WTC11 (cell line): Measurements from ENCODE around the gene CAGE1. TPM values are rescaled to one million over a fixed set of nuclear protein-coding genes. Genes with fewer than 3 reads are reported as not detected.

Experiments
- ATAC-seq: fragments of 200-7000 bp; cut with Tn5 transposase; 2 replicates; pipeline ENCODE4 v1.10.0; 2021; ENCODE audit warnings: mild to moderate bottlenecking, moderate library complexity
- CTCF ChIA-PET: fragments of 300-600 bp; sonication (Branson Sonifier 250); formaldehyde crosslinking; loops from one replicate; lab custom pipeline; 2021; ENCODE audit warnings: antibody characterized with exemption; lab: Charles Lee
- POLR2A ChIA-PET: fragments of 350-600 bp; sonication (Branson Sonifier 250); formaldehyde crosslinking; loops from one replicate; lab custom pipeline; 2021; ENCODE audit warnings: antibody characterized with exemption; lab: Charles Lee
- DNase-seq: peaks from one replicate; pipeline ENCODE4 v3.0.0; 2021; ENCODE audit warnings: low spot score
- H3K27ac Mint-ChIP-seq: 2 replicates; pipeline ENCODE4 v1.8.0; 2021; ENCODE audit warnings: mixed read lengths
- H3K27me3 Mint-ChIP-seq: 2 replicates; pipeline ENCODE4 v1.8.0; 2021; ENCODE audit warnings: low read depth, mild to moderate bottlenecking, moderate library complexity, mixed read lengths
- H3K36me3 Mint-ChIP-seq: 2 replicates; pipeline ENCODE4 v1.8.0; 2021; ENCODE audit warnings: mixed read lengths
- H3K4me1 Mint-ChIP-seq: 2 replicates; pipeline ENCODE4 v1.8.0; 2022; ENCODE audit warnings: mixed read lengths
- H3K4me3 Mint-ChIP-seq: 2 replicates; pipeline ENCODE4 v1.8.0; 2021; ENCODE audit warnings: mild to moderate bottlenecking, moderate library complexity, mixed read lengths
- H3K9me3 Mint-ChIP-seq: 2 replicates; pipeline ENCODE4 v1.8.0; 2021; ENCODE audit warnings: mixed read lengths
- ATF1 ChIP-seq: sonication (generic); formaldehyde crosslinking; IDR thresholded peaks from 2 replicates; pipeline ENCODE4 v1.8.1; 2023; ENCODE audit warnings: mild to moderate bottlenecking, moderate library complexity, missing genetic modification reagents
- ATF6 ChIP-seq: sonication (generic); formaldehyde crosslinking; IDR thresholded peaks from 2 replicates; pipeline ENCODE4 v1.8.1; 2023; ENCODE audit warnings: mild to moderate bottlenecking, missing genetic modification reagents
- CDX4 ChIP-seq: fragments of 250-450 bp; sonication (Bioruptor Pico); IDR thresholded peaks from 2 replicates; pipeline ENCODE4 v1.9.0; 2021; ENCODE audit warnings: moderate library complexity, mild to moderate bottlenecking, inconsistent platforms, borderline replicate concordance
- CREB1 ChIP-seq: sonication (generic); formaldehyde crosslinking; IDR thresholded peaks from 2 replicates; pipeline ENCODE4 v1.8.0; 2023; ENCODE audit warnings: mild to moderate bottlenecking, missing genetic modification reagents
- CREM ChIP-seq: sonication (generic); formaldehyde crosslinking; IDR thresholded peaks from 2 replicates; pipeline ENCODE4 v1.8.1; 2022; ENCODE audit warnings: mild to moderate bottlenecking, missing genetic modification reagents, moderate library complexity
- FOXJ3 ChIP-seq: sonication (generic); formaldehyde crosslinking; IDR thresholded peaks from 2 replicates; pipeline ENCODE4 v1.9.0; 2021; ENCODE audit warnings: missing genetic modification reagents, mild to moderate bottlenecking, borderline replicate concordance
- JAZF1 ChIP-seq: fragments of 250-450 bp; sonication (Bioruptor Pico); IDR thresholded peaks from 2 replicates; pipeline ENCODE4 v1.9.0; 2021; ENCODE audit warnings: moderate library complexity, mild to moderate bottlenecking, inconsistent platforms
- KAT7 ChIP-seq: sonication (generic); formaldehyde crosslinking; IDR thresholded peaks from 2 replicates; pipeline ENCODE4 v1.8.1; 2023; ENCODE audit warnings: missing genetic modification reagents, mild to moderate bottlenecking, borderline replicate concordance
- NR2C2 ChIP-seq: sonication (generic); formaldehyde crosslinking; IDR thresholded peaks from 2 replicates; pipeline ENCODE4 v1.8.0; 2022; ENCODE audit warnings: mild to moderate bottlenecking, missing genetic modification reagents
- OVOL2 ChIP-seq: fragments of 250-450 bp; sonication (Bioruptor Pico); IDR thresholded peaks from 2 replicates; pipeline ENCODE4 v1.9.0; 2021; ENCODE audit warnings: mild to moderate bottlenecking, borderline replicate concordance
- PREB ChIP-seq: sonication (generic); formaldehyde crosslinking; IDR thresholded peaks from 2 replicates; pipeline ENCODE4 v1.8.1; 2022; ENCODE audit warnings: mild to moderate bottlenecking, missing genetic modification reagents, moderate library complexity, borderline replicate concordance
- RELA ChIP-seq: sonication (generic); formaldehyde crosslinking; IDR thresholded peaks from 2 replicates; pipeline ENCODE4 v1.8.1; 2022; ENCODE audit warnings: missing genetic modification reagents, mild to moderate bottlenecking, borderline replicate concordance
- RORB ChIP-seq: fragments of 250-450 bp; sonication (Bioruptor Pico); IDR thresholded peaks from 2 replicates; pipeline ENCODE4 v1.9.0; 2021; ENCODE audit warnings: mild to moderate bottlenecking
- SOX15 ChIP-seq: fragments of 250-450 bp; sonication (Bioruptor Pico); IDR thresholded peaks from 2 replicates; pipeline ENCODE4 v1.9.0; 2021; ENCODE audit warnings: mild to moderate bottlenecking
- SP1 ChIP-seq: sonication (generic); formaldehyde crosslinking; conservative IDR thresholded peaks from 2 replicates; pipeline ENCODE4 v1.8.1; 2022; ENCODE audit warnings: missing genetic modification reagents
- TCF7 ChIP-seq: sonication (generic); formaldehyde crosslinking; IDR thresholded peaks from 2 replicates; pipeline ENCODE4 v1.8.0; 2022; ENCODE audit warnings: mild to moderate bottlenecking, low read depth, missing genetic modification reagents, moderate library complexity
- TP53 ChIP-seq: sonication (generic); formaldehyde crosslinking; IDR thresholded peaks from 2 replicates; pipeline ENCODE4 v1.8.1; 2023; ENCODE audit warnings: mild to moderate bottlenecking, missing genetic modification reagents
- ZMAT4 ChIP-seq: fragments of 250-450 bp; sonication (Bioruptor Pico); IDR thresholded peaks from 2 replicates; pipeline ENCODE4 v1.9.0; 2021; ENCODE audit warnings: mild to moderate bottlenecking
- ZNF396 ChIP-seq: fragments of 250-450 bp; sonication (Bioruptor Pico); IDR thresholded peaks from 2 replicates; pipeline ENCODE4 v1.8.0; 2021; ENCODE audit warnings: mild to moderate bottlenecking, moderate library complexity, borderline replicate concordance
- ZNF425 ChIP-seq: fragments of 250-450 bp; sonication (Bioruptor Pico); conservative IDR thresholded peaks from 2 replicates; pipeline ENCODE4 v1.9.0; 2021; ENCODE audit warnings: mild to moderate bottlenecking
- ZNF671 ChIP-seq: fragments of 250-450 bp; sonication (Bioruptor Pico); IDR thresholded peaks from 2 replicates; pipeline ENCODE4 v1.8.0; 2021; ENCODE audit warnings: mild to moderate bottlenecking
- total RNA-seq: library from RNA; stranded (reverse); gene quantifications from 3 replicates; pipeline ENCODE4 v1.2.3, GENCODE V29; 2021

CAGE1 gene
- total RNA-seq, 1 experiment from 2014 or later: 0.07 TPM

GRCh38 chr6:7392402-7392801 is 2.9 kb upstream of the CAGE1 start (continued):
- TF ChIP-seq PREB (CRISPR knock-in tag): no peak
- TF ChIP-seq ZNF396: no peak
- no peak for TF ChIP-seq CREM (CRISPR knock-in tag)
- TF ChIP-seq ZMAT4 (CRISPR knock-in tag): no peak
- TF ChIP-seq JAZF1: no peak
- TF ChIP-seq RORB (CRISPR knock-in tag): no peak
- TF ChIP-seq RELA: no peak
- TF ChIP-seq OVOL2 (CRISPR knock-in tag): no peak
- TF ChIP-seq ZNF425 (CRISPR knock-in tag): no peak
- TF ChIP-seq ZNF671 (CRISPR knock-in tag): no peak
- no peak for TF ChIP-seq SOX15 (CRISPR knock-in tag)

- no peak for DNase-seq
- ATAC-seq: no peak
Observed at GRCh38 chr6:7391151-7391550, 1.6 kb upstream of the CAGE1 start.

GRCh38 chr6:7390226-7390878 is 810 bp upstream of the CAGE1 start:
- TF ChIP-seq ATF6 (CRISPR knock-in tag): no peak
- DNase-seq (no peak), ATAC-seq (no peak)
- H3K27ac Mint-ChIP-seq: peak overlapping the region; percentile 95
- H3K4me3 Mint-ChIP-seq: peak overlapping the region; percentile 92
- peaks cover 25% of the 10 kb centered on the region for H3K36me3 Mint-ChIP-seq
- ChIA-PET CTCF (interaction anchor here (0.7 to 4.9 kb wide), 11 partner anchors 13 to 694 kb away, joined by 3 to 25 read pairs (median 4); no protein-coding TSS in a partner anchor), POLR2A (interaction anchor here (0.6 to 2.0 kb wide), 6 partner anchors 9 to 199 kb away, joined by 3 to 9 read pairs (median 4); partner anchors contain the start of genes SNRNP48 and SSR1)
- no peaks in the 10 kb centered on the region for H3K9me3 Mint-ChIP-seq
- H3K4me1 Mint-ChIP-seq: peaks cover 25% of the 10 kb centered on the region
- no peaks in the 10 kb centered on the region for H3K27me3 Mint-ChIP-seq

More at GRCh38 chr6:7391151-7391550, 1.6 kb upstream of the CAGE1 start:
- H3K4me3 Mint-ChIP-seq: peak overlapping the region; percentile 92
- peaks cover 32% of the 10 kb centered on the region for H3K36me3 Mint-ChIP-seq
- H3K27ac Mint-ChIP-seq: no peak overlapping the region
- H3K4me1 Mint-ChIP-seq: peaks cover 25% of the 10 kb centered on the region
- no peaks in the 10 kb centered on the region for H3K9me3 Mint-ChIP-seq
- CTCF ChIA-PET: interaction anchor here (1.0 to 4.9 kb wide), 2 partner anchors 115 to 225 kb away, joined by 8 to 25 read pairs; no protein-coding TSS in a partner anchor
- POLR2A ChIA-PET: interaction anchor here (1.2 kb wide), 1 partner anchor 30 kb away, joined by 3 read pairs; no protein-coding TSS in a partner anchor
- H3K27me3 Mint-ChIP-seq: no peaks in the 10 kb centered on the region
- TF ChIP-seq CREB1 (CRISPR knock-in tag): no peak
- no peak for TF ChIP-seq NR2C2 (CRISPR knock-in tag)
- TF ChIP-seq ATF1: no peak
- no peak for TF ChIP-seq ZNF396
- TF ChIP-seq FOXJ3 (CRISPR knock-in tag): no peak
- no peak for TF ChIP-seq CDX4 (CRISPR knock-in tag)
- TF ChIP-seq TP53: no peak
- no peak for TF ChIP-seq RELA
- TF ChIP-seq KAT7: no peak
- TF ChIP-seq TCF7 (CRISPR knock-in tag): no peak
- no peak for TF ChIP-seq SP1 (CRISPR knock-in tag)
